H1 (cell line): ENCODE measurements around the gene OPN1SW. TPM values are rescaled to one million over a fixed set of nuclear protein-coding genes. Genes with fewer than 3 reads are reported as not detected.

Source experiments
- CTCF ChIA-PET: fragments of 300-600 bp; sonication (Branson Sonifier 250); formaldehyde crosslinking; loops from one replicate; lab custom pipeline; 2021; ENCODE audit not compliant: partially characterized antibody; lab: Charles Lee
- POLR2A ChIA-PET: fragments of 300-600 bp; sonication (Branson Sonifier 250); formaldehyde crosslinking; loops from one replicate; lab custom pipeline; 2021; ENCODE audit warnings: inconsistent platforms; ENCODE audit not compliant: partially characterized antibody; lab: Charles Lee
- DNase-seq, 2 experiments: peaks; one replicate each; pipeline versions ENCODE4 v3.0.0 to v3.0.0-alpha.2; 2010 to 2022; ENCODE audit warnings: low spot score in 2 of 2, low read depth in 1 of 2, mixed read lengths in 1 of 2
- FAIRE-seq: peaks from 2 replicates; lab custom pipeline; 2011; peaks lifted over from hg19 to GRCh38; lab: Jason Lieb, UNC
- H2AFZ ChIP-seq: 2 replicates; pipeline ENCODE4 v1.8.1; 2012; ENCODE audit warnings: low read length, inconsistent platforms
- H2AK5ac ChIP-seq: 2 replicates; pipeline ENCODE4 v1.6.1; 2013; ENCODE audit warnings: low read depth, low read length
- H2BK120ac ChIP-seq: replicated peaks from 2 replicates; pipeline ENCODE3; 2013; ENCODE audit warnings: low read depth, low read length, inconsistent platforms
- H2BK12ac ChIP-seq: 2 replicates; pipeline ENCODE4 v1.6.1; 2013; ENCODE audit warnings: low read depth, low read length
- H2BK15ac ChIP-seq: 2 replicates; pipeline ENCODE4 v1.6.1; 2013; ENCODE audit warnings: low read length
- H2BK20ac ChIP-seq: 2 replicates; pipeline ENCODE4 v1.6.1; 2013; ENCODE audit warnings: low read length
- H2BK5ac ChIP-seq: 2 replicates; pipeline ENCODE4 v1.6.1; 2013; ENCODE audit warnings: low read depth, low read length
- H3K14ac ChIP-seq: 2 replicates; pipeline ENCODE4 v1.6.1; 2013; ENCODE audit warnings: inconsistent platforms; ENCODE audit not compliant: insufficient read length
- H3K18ac ChIP-seq: 2 replicates; pipeline ENCODE4 v1.6.1; 2013; ENCODE audit warnings: low read length; ENCODE audit errors: extremely low read depth
- H3K23ac ChIP-seq: 2 replicates; pipeline ENCODE4 v1.6.1; 2013; ENCODE audit warnings: inconsistent platforms; ENCODE audit not compliant: insufficient read length
- H3K23me2 ChIP-seq: 2 replicates; pipeline ENCODE4 v1.6.1; 2013; ENCODE audit warnings: low read depth, low read length
- H3K27ac ChIP-seq: 2 replicates; pipeline ENCODE4 v1.6.1; 2011; ENCODE audit warnings: low read depth, low read length, inconsistent platforms
- H3K27me3 ChIP-seq, 4 experiments: replicated peaks in 1 of 4; 1 replicate in 1 of 4; 2 replicates in 3 of 4; pipeline versions ENCODE4 v1.6.1 to v1.8.1; 2011 to 2013; ENCODE audit warnings: low read length in 3 of 4, mild to moderate bottlenecking in 3 of 4, inconsistent platforms in 2 of 4, mixed read lengths in 2 of 4, moderate library complexity in 1 of 4; ENCODE audit not compliant: control insufficient read depth in 3 of 4, insufficient read depth in 3 of 4; ENCODE audit errors: extremely low read depth in 1 of 4
- H3K36me3 ChIP-seq, 4 experiments: 2 replicates each; pipeline versions ENCODE4 v1.6.1 to v1.8.1; 2011 to 2013; ENCODE audit warnings: mild to moderate bottlenecking in 4 of 4, low read length in 3 of 4, moderate library complexity in 2 of 4, control low read depth in 1 of 4, inconsistent platforms in 1 of 4; ENCODE audit not compliant: insufficient read depth in 4 of 4, control insufficient read depth in 2 of 4
- H3K4ac ChIP-seq: replicated peaks from 2 replicates; pipeline ENCODE3; 2013; ENCODE audit warnings: low read length, low read depth, mixed read lengths, inconsistent platforms; ENCODE audit not compliant: insufficient read length
- H3K4me1 ChIP-seq, 4 experiments: replicated peaks in 1 of 4; 1 replicate in 1 of 4; 2 replicates in 3 of 4; pipeline versions ENCODE4 v1.6.1 to v1.8.1; 2011 to 2013; ENCODE audit warnings: low read length in 3 of 4, inconsistent platforms in 2 of 4, mixed read lengths in 1 of 4; ENCODE audit not compliant: insufficient read depth in 4 of 4, control insufficient read depth in 3 of 4
- H3K4me2 ChIP-seq, 2 experiments: 2 replicates each; pipeline versions ENCODE4 v1.6.1 to v1.8.1; 2011 to 2013; ENCODE audit warnings: low read depth in 2 of 2, low read length in 2 of 2, control low read depth in 1 of 2, inconsistent platforms in 1 of 2, mild to moderate bottlenecking in 1 of 2; ENCODE audit not compliant: insufficient read depth in 1 of 2
- H3K4me3 ChIP-seq, 4 experiments: fragments of 200-600, 300-600 bp in 1 of 4; sonication (generic), shearing (Covaris generic), sonication (Bioruptor Twin) in 1 of 4; 2 replicates each; pipeline versions ENCODE4 v1.5.1 to v1.8.1; 2011 to 2016; ENCODE audit warnings: low read length in 4 of 4, low read depth in 3 of 4, control low read depth in 2 of 4, inconsistent platforms in 2 of 4, mild to moderate bottlenecking in 2 of 4, mixed read lengths in 1 of 4, moderate library complexity in 1 of 4; ENCODE audit not compliant: insufficient read depth in 2 of 4; ENCODE audit errors: extremely low read depth in 1 of 4
- H3K56ac ChIP-seq: replicated peaks from 2 replicates; pipeline ENCODE3; 2013; ENCODE audit warnings: low read depth, mild to moderate bottlenecking, mixed read lengths, low read length, inconsistent platforms; ENCODE audit not compliant: insufficient read length
- H3K79me1 ChIP-seq: 2 replicates; pipeline ENCODE4 v1.6.1; 2013; ENCODE audit warnings: low read depth, low read length, control low read depth
- H3K79me2 ChIP-seq, 2 experiments: 2 replicates each; pipeline versions ENCODE4 v1.6.1 to v1.8.1; 2012 to 2013; ENCODE audit warnings: low read length in 2 of 2, mild to moderate bottlenecking in 2 of 2, inconsistent platforms in 1 of 2; ENCODE audit not compliant: insufficient read depth in 2 of 2, control insufficient read depth in 1 of 2
- H3K9ac ChIP-seq, 4 experiments: replicated peaks in 1 of 4; 1 replicate in 1 of 4; 2 replicates in 3 of 4; pipeline versions ENCODE4 v1.6.1 to v1.8.1; 2011 to 2013; ENCODE audit warnings: low read depth in 3 of 4, low read length in 3 of 4, control low read depth in 2 of 4, mild to moderate bottlenecking in 2 of 4, moderate library complexity in 2 of 4, inconsistent platforms in 1 of 4; ENCODE audit errors: extremely low read depth in 1 of 4
- H3K9me3 ChIP-seq, 2 experiments: 2 replicates each; pipeline versions ENCODE4 v1.6.1 to v1.8.1; 2012 to 2013; ENCODE audit warnings: mild to moderate bottlenecking in 2 of 2, moderate library complexity in 2 of 2, control low read depth in 1 of 2, inconsistent platforms in 1 of 2, low read depth in 1 of 2, low read length in 1 of 2, mixed read lengths in 1 of 2; ENCODE audit not compliant: insufficient read depth in 2 of 2
- H4K20me1 ChIP-seq, 2 experiments: replicated peaks in 1 of 2; 2 replicates each; pipeline versions ENCODE3 to v1.8.1; 2011 to 2013; ENCODE audit warnings: inconsistent platforms in 2 of 2, low read length in 2 of 2, mild to moderate bottlenecking in 1 of 2; ENCODE audit not compliant: insufficient read depth in 2 of 2, control insufficient read depth in 1 of 2
- H4K5ac ChIP-seq: 2 replicates; pipeline ENCODE4 v1.6.1; 2013; ENCODE audit warnings: low read length, low read depth, mixed read lengths, inconsistent platforms; ENCODE audit not compliant: insufficient read length
- H4K8ac ChIP-seq: 2 replicates; pipeline ENCODE4 v1.8.0; 2013; ENCODE audit warnings: mild to moderate bottlenecking, moderate library complexity, low read length, inconsistent platforms; ENCODE audit not compliant: insufficient read depth; ENCODE audit errors: extremely low read depth
- H4K91ac ChIP-seq: replicated peaks from 2 replicates; pipeline ENCODE3; 2013; ENCODE audit warnings: low read length, mixed read lengths, inconsistent platforms; ENCODE audit not compliant: insufficient read length
- BRCA1 ChIP-seq: IDR thresholded peaks from 2 replicates; pipeline ENCODE4 v1.6.1; 2012; ENCODE audit warnings: low read depth, low read length, improper control_type of control experiment
- CREB1 ChIP-seq: IDR thresholded peaks from 2 replicates; pipeline ENCODE4 v1.6.1; 2012; ENCODE audit warnings: inconsistent platforms
- SRF ChIP-seq: IDR thresholded peaks from 2 replicates; pipeline ENCODE4 v1.6.1; 2011; ENCODE audit warnings: mild to moderate bottlenecking, low read depth, low read length, moderate library complexity
- WGBS, 2 experiments: shearing (Covaris generic) in 1 of 2; methylation state at CpG; one replicate each; pipeline versions ENCODE4 v1.1.6 to v1.1.7; 2013 to 2015; ENCODE audit warnings: low lambda C conversion rate in 2 of 2, mixed read lengths in 2 of 2, inconsistent platforms in 1 of 2, low coverage in 1 of 2, missing lambda C conversion rate in 1 of 2; ENCODE audit not compliant: insufficient replicate concordance in 2 of 2, insufficient coverage in 1 of 2, insufficient read length in 1 of 2; ENCODE audit errors: extremely low coverage in 1 of 2, missing lambda C conversion rate in 1 of 2; 5-methylcytosine and 5-hydroxymethylcytosine counted together
- polyA plus RNA-seq, 7 experiments: library from polyadenylated mRNA; depleted of rRNA in 3 of 7; stranded (reverse) in 5 of 7; unstranded in 2 of 7; fragments of >200 nt in 5 of 7; fragments of 200-250 nt in 2 of 7; gene quantifications; 1 replicate in 5 of 7; 2 replicates in 1 of 7; 4 replicates in 1 of 7; pipeline versions ENCODE4 v1.2.1 to v1.2.3, GENCODE V29; 2011 to 2013; ENCODE audit warnings: missing spikeins in 2 of 7, mixed read lengths in 2 of 7
- total RNA-seq: library from RNA; stranded (reverse); fragmentation: NEBNext Ultra II Directional; extraction: Animal tissue kit (Norgen Biotek cat#: 25700); gene quantifications from 2 replicates; pipeline ENCODE4 v1.2.1, GENCODE V29; 2021
- TF ChIP-seq, protein P1 (sequence below): IDR thresholded peaks from 2 replicates; pipeline ENCODE4 v1.6.1; 2011; ENCODE audit warnings: low read depth, mild to moderate bottlenecking, low read length; ENCODE audit not compliant: insufficient read depth

The OPN1SW gene
- total and polyA plus RNA-seq, 2 of the 8 experiments (the other 6 are each of a cell fraction or from before 2014, with no cell fraction given), result not detected

DNA sequence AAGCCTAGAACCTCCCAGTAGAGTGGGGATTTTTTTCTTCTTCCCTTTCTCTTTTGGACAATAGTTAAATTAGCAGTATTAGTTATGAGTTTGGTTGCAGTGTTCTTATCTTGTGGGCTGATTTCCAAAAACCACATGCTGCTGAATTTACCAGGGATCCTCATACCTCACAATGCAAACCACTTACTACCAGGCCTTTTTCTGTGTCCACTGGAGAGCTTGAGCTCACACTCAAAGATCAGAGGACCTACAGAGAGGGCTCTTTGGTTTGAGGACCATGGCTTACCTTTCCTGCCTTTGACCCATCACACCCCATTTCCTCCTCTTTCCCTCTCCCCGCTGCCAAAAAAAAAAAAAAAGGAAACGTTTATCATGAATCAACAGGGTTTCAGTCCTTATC, 5.4 kb downstream of the OPN1SW start:
- no peak overlapping the region for H3K4ac ChIP-seq
- H3K18ac ChIP-seq, result no peak overlapping the region
- H2BK20ac ChIP-seq, result no peak overlapping the region
- no peak overlapping the region for H4K8ac ChIP-seq
- no peak overlapping the region for H2BK12ac ChIP-seq
- no peak overlapping the region for H4K91ac ChIP-seq
- WGBS, 2 experiments, result 100% methylated on average over 2 of the region's 2 CpGs; no CpG with 5 or more reads in 1 of the 2 experiments
- no peak overlapping the region for H3K14ac ChIP-seq
- no peaks in the 10 kb centered on the region for H3K23me2 ChIP-seq
- peaks cover 18 to 70% (median 46%) of the 10 kb centered on the region in 4 experiments for H3K36me3 ChIP-seq
- H3K79me2 ChIP-seq, result no peaks in the 10 kb centered on the region
- DNase-seq, result no peak
- H4K20me1 ChIP-seq, result peaks cover 0 to 2% of the 10 kb centered on the region in 2 experiments
- no peaks in the 10 kb centered on the region for H3K4me1 ChIP-seq
- H3K23ac ChIP-seq, result no peak overlapping the region
- no peaks in the 10 kb centered on the region for H3K79me1 ChIP-seq
- no peak overlapping the region for H2BK120ac ChIP-seq
- H2AK5ac ChIP-seq, result no peak overlapping the region
- FAIRE-seq, result no peak
- H3K56ac ChIP-seq, result no peak overlapping the region
- H3K27me3 ChIP-seq, result no peaks in the 10 kb centered on the region
- no peak overlapping the region for H2BK5ac ChIP-seq
- ChIA-PET POLR2A (interaction anchor here (1.1 to 1.7 kb wide), 3 partner anchors 9 to 30 kb away, joined by 3 to 4 read pairs (median 4); partner anchors contain the start of gene CALU), CTCF (interaction anchor here (0.6 to 1.4 kb wide), 2 partner anchors 72 to 98 kb away, joined by 3 read pairs; no protein-coding TSS in a partner anchor)
- H4K5ac ChIP-seq, result no peak overlapping the region
- no peaks in the 10 kb centered on the region for H3K9me3 ChIP-seq
- H2AFZ ChIP-seq, result no peak overlapping the region
- no peak overlapping the region for H3K4me3 ChIP-seq
- no peak overlapping the region for H3K9ac ChIP-seq
- H2BK15ac ChIP-seq, result no peak overlapping the region
- H3K27ac ChIP-seq, result no peak overlapping the region
- H3K4me2 ChIP-seq, result no peak overlapping the region
- TF ChIP-seq CREB1, result no peak
- no peak for TF ChIP-seq SRF
- TF ChIP-seq BRCA1, result no peak
- TF ChIP-seq, protein P1, sequence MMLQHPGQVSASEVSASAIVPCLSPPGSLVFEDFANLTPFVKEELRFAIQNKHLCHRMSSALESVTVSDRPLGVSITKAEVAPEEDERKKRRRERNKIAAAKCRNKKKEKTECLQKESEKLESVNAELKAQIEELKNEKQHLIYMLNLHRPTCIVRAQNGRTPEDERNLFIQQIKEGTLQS, result no peak
